H1 (cell line): ENCODE data around the gene PIWIL1. TPM values are rescaled to one million over a fixed set of nuclear protein-coding genes. Genes with fewer than 3 reads are reported as not detected.

ENCODE experiments used
- JUND ChIP-seq: IDR thresholded peaks from 2 replicates; pipeline ENCODE4 v1.6.1; 2011; ENCODE audit warnings: mild to moderate bottlenecking, improper control_type of control experiment, low read length
- polyA plus RNA-seq, 7 experiments: library from polyadenylated mRNA; depleted of rRNA in 3 of 7; stranded (reverse) in 5 of 7; unstranded in 2 of 7; fragments of >200 nt in 5 of 7; fragments of 200-250 nt in 2 of 7; gene quantifications; 1 replicate in 5 of 7; 2 replicates in 1 of 7; 4 replicates in 1 of 7; pipeline versions ENCODE4 v1.2.1 to v1.2.3, GENCODE V29; 2011 to 2013; ENCODE audit warnings: missing spikeins in 2 of 7, mixed read lengths in 2 of 7
- total RNA-seq: library from RNA; stranded (reverse); fragmentation: NEBNext Ultra II Directional; extraction: Animal tissue kit (Norgen Biotek cat#: 25700); gene quantifications from 2 replicates; pipeline ENCODE4 v1.2.1, GENCODE V29; 2021

PIWIL1 gene
- total and polyA plus RNA-seq, 2 of the 8 experiments (the other 6 are each of a cell fraction or from before 2014, with no cell fraction given), result not detected

- TF ChIP-seq JUND, result no peak
These were observed 26.9 kb downstream of the PIWIL1 start (continued) for GRCh38 chr12:130364578-130364977.
